DMS 273 (cell line): Measurements from ENCODE around the gene NTM.
"Not testable (repeated sequence)": the region's sequence is repeated elsewhere in the genome, so short reads cannot be mapped to it uniquely, and the experiment has no call there.

Experiments
- DNase-seq: peaks from one replicate; lab custom pipeline; 2025; ENCODE audit not compliant: unreplicated experiment; lab: John Stamatoyannopoulos, UW

Gene NTM

DNA sequence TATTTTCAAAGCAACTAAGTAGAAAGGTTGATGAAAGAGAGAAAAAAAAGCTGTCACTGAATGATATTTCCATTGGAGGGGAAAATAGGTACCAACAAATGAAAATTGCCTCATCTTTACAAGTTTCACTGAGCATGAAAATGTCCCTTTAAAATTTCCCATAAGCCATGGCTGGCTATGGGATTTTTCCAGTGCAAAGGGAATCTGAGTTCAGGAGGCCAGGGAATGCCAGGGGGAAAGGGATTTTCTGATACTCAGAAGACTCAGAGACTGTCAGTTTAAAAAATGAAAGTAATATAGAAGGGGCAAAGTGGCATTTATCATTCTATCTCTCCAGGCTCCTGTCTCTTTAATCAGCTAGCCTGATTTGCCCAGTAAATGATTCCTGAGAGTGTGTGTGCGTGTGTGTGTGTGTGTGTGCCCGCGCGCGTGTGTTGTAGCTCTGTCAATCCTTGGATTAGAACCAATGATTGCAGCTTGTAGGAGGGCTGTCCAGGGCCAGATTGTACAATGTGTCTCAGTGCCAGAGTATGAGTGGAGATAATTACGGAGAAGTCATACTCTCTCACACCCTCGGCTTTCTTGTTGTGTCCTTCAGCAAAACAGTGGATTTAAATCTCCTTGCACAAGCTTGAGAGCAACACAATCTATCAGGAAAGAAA lies at the start of gene NTM:
Gene NTM, plus strand, starts transcription at position 526 of the 662 bp plus-strand sequence.
- DNase-seq = no peak

DNA sequence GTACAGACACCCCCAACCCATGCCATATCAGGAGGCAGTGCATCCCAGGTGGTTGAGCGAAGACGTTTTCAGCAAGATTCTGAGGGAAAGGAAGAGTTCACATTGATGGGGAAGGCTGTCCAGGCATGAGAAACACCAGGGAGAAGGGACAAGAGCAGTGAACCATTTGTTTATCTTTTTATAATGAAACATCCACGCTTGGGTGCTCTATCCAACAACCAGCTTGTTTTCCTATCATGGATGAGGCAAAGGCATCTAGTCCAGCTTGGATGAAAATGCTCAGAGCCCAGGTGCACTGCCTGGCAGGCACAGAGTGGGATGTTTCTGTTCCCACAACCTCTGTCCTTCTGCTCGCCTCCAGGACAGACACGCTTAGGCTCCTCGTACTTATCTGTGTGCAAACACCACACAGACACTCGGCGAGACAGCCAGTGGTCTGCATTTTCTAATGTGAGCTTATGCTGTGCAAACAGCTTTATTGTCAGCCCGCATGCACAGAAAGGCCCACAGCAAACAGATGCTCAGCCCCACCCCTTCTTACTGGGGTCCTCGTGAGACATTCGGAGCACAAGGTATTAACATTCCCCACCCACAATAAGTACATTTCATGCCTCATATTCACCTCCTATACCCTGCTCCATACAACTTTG lies 45.4 kb upstream of the NTM start:
- DNase-seq = no peak

DNA sequence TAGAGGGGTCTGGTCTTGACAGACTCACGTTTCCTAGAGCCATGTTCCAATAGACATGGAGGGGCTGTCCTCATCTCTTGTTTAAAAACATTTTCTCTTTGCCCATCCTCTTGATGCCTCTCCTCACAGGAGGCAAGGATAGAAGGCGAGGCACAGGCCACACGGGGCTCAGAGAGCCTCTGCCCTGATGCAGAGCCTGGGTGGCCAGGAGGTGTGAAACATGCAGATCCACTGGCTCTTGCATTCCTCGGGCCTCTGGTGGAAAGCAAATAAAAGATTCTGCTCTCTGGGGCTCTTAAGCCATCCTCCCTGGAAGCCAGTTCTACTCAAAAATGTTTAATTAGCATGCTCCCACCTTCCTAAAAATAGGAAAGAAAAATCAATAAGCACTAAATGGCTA lies 43.6 kb upstream of the NTM start:
- no peak for DNase-seq

DNA sequence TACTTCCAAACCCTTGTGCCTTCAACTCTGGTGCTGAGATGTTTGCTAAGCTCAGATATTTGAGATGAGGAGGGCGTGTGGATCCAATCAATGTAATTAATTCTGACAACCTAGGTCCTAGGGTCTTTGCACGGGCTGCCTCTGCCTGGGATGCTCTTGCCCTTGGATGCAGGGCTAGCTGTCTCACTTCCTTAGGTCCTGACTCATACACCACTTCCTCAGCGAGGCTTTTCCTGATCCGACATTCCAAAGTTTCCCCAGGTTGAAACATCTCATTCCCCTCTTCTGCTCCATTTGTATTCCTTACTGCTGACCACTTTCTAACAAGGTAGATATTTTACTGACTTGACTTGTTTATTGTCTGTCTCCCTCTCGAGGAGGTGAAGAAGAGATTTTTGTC lies 43.0 kb upstream of the NTM start:
- no peak for DNase-seq

DNA sequence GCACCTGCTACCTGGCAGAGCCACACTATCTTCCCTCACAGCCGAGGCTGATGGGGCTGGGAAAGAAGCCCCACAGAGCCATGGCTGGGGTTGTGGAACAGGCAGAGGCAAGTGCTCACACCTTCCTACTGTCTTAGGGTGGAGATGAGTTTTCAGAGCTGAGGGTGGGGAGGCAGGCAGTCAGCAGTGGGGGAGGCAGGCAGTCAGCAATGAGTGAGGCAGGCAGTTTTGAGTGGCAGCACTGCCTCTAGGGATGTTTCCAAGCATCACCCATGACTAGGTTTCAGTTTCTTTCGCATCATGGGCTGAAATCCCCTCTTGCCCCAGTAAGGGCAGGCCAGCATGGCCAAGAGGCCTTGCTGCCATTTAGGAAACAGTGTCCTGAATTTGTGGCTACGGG lies 41.6 kb upstream of the NTM start:
- no peak for DNase-seq

DNA sequence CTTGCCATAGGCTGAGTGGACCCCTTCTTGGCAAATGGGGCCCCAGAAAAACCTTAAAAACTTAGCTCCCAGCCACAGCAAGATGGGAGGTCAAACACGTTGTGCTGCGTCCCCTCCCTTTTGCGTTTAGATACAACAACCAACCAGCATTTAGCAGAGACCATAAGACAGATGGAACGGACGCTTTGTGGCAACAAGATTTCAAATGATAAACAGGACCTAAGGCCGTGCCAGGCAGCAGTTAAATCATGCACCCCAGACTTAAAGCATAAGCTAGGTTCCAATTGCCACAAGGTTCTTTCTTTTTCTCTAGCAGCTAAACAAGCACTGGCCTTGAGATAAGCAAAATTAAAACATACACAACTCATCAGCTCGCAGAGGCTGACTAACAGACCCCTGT lies 39.4 kb upstream of the NTM start:
- DNase-seq = no peak

DNA sequence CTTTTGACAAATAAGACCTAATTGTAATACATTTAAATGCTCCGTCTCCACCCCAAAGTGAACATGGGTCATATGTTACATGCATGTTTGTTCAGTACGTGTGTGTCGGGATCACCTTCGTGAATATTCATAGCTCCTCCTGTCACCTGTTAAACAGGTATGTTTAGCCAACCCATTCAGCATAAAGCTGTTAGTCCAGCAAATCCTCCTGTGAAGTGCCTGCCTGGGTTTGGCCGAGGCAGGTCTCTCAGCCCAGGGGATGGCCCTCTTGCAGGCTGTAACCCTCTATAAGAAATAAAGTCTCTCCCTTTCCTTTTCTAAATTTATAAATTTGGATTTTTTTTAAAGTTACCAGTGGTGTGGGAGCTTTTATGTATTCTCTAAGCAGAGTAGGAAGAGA lies 38.9 kb upstream of the NTM start:
- no peak for DNase-seq

DNA sequence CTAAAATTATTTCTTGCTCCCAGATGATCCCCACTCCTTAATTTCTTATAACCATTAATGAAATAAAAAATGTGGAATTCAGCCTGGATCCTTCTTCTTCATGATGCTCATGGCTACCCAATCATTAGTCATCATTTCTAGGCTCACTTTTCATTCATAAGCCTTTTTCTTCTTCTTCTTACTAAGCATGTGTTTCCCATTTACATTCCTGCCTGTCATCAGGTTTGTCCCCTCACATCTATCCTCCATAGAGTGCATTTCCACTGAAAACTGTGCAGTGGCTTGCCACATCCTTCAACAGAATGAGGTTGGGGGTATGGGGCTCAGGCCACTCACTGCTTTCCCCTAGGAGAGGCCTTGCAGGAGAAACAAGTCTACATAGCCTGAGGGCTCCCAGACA lies 35.8 kb upstream of the NTM start:
- DNase-seq = no peak

DNA sequence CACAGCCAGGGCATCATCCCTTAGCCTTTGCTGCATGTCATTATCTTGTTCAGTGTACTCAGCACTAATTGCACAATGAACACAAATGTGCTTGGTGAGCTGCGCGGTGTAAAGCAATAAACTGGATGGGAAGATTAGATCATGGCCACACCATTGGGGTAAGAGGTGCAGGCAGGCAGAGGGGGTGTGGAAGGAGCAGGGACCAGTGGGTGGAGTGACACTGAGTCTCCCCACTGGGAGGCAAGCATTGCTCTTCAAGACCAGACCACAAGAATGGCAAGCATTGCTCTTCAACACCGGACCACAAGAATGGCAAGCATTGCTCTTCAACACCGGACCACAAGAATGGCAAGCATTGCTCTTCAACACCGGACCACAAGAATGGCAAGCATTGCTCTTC lies 28.5 kb upstream of the NTM start:
- DNase-seq = not testable (repeated sequence)

DNA sequence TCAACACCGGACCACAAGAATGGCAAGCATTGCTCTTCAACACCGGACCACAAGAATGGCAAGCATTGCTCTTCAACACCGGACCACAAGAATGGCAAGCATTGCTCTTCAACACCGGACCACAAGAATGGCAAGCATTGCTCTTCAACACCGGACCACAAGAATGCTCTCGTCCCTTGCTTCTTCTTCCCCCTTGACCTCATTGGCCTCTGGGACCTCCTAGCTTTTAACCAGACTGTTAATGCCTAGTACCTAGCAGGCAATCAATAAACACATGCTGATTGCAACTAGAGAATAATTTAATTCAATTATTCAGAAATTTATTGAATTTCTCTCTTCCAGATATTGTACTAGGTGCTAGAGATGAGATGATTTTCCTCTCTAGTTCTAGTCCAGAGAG lies 28.0 kb upstream of the NTM start:
- not testable (repeated sequence) for DNase-seq

DNA sequence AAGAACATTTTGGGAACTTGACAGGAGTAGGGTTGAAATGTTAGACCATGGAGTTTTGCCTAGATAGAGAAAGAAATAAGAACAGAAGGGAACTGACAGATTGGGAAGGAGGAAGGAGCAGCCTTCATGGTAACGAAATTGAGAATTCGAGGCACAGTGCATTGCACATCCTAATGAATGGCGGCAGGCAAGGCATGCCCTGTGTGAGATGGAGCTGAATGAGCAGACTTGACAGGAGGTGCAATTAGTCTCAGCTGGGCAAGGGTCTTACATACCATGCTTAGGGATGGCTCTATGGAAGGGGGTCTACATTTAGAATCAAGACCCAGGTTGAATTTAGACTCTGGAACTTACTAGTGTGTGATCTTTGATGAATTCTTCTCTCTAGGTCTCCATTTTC lies 25.0 kb upstream of the NTM start:
- DNase-seq = no peak

DNA sequence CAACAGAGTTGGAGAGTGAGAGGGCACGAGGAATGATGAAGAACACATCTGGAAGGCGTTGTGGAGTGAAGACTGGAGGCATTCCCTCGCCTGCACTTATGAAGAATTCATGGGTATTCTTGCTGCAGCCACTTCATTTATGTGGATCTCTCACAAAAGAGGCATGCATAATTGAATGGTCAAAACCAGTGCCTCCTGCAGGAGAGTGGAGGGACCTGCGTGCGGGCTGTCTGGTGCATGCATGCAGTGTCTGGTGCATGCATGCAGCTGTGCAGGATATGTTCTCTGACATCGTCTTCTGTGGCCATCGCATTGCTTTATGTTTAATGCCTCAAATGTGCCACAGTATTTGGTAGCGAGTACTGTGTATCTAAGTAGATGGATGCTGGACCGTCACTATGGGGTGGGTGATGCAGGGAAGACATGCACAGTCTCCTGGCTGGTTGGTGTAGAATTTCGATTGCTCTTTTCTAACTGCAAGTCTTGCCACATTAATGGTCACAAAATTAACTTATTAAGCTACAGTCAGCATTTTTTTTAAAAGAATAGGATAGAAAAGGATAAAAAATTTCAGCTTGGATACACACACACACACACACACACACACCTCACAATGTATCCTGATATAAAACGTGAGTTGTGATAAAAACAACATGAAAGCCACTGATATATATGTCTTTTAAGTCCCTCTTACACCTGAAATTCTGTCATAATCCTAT lies 20.9 kb upstream of the NTM start:
- DNase-seq = no peak

DNA sequence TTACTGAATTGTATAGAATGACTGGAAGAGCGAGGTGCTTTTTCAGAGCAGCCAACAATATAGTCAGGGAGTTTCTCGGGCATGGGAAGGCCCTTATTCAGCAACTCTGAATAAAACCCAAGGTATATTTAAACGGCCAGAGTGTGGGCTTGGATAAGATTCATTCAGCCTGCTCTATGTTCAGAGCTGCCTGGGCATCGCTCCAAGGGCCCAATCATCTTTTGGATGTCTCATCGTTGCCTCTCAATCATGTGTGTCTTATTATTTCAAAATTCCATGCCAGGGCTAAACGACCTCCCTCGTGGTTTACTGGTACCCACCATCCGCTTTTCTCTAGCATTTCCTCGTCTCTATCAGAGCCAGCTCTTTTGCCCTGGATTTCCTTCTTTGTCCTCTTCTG lies 19.5 kb upstream of the NTM start:
- DNase-seq = no peak

DNA sequence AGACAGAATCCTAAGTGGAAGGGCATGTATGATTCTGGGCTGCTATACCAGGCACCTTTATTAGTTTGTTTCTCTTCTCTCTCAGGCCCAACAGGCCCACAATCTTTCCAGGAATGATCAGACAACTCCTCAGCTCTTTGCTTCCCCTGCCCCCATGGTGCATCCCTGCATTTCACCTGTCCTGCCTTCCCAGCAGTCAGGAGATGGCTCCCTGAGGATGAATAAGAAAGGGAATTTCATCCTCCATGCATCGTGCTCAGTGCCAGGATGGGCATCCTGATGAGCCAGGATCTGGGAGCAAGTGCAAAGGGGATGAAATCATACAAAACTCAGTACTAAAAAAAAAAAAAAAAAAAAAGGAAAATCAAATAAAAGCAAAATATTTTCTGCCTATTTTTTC lies 18.6 kb upstream of the NTM start:
- DNase-seq = no peak

DNA sequence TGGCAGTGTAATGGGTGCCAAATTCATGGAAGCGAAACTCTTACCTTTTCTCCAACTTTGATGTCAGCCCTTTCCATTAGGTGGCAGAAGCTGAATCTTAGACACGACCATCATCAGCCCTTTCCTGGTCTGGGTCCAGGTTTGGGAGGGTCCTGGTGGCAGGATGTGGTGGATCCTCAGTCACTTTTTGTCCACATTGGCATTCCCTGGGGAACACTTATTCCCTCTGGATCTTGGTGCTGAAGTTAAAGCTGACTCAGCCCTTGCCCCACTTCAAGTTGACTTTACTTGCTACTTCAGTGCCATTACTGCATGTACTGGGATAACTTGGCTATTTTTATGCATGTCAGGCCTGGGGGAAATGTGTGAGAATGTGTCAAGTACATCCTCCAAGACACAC lies 16.6 kb upstream of the NTM start:
- DNase-seq = no peak

DNA sequence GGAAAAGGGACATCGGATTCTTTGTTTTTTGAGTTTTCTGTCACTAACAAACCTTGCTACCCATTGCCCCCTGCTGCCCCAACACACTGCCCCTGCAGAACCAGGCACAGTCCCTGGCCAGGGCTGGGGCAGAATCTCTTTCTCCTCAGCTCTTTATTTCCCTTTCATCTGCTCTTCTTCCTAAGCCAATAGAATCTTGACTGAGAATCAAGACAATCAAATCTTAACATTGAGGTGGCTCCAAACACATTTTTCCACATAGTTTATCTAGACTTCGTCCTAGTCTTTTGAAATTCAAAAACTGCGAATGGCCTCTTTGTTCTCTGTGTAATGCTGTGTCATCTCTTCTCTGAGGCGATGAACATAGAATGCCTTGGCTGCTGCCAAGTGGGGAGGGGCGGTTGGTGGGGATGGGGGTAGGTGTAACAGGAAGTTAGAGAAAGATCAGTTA lies 16.1 kb upstream of the NTM start:
- no peak for DNase-seq

DNA sequence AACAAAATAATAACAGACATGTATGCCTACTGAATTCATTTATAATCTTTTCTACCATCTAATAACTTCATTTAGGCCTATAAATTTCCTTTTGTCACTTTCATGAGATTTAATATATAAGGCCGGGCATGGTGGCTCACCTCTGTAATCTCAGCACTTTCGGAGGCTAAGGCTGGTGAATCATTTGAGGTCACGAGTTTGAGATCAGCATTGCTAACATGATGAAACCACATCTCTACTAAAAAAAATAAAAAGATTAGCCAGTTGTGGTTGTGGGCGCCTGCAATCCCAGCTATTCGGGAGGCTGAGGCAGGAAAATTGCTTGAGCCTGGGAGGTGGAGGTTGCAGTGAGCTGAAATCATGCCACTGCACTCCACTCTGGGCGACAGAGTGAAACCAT lies 14.2 kb upstream of the NTM start:
- DNase-seq = no peak

DNA sequence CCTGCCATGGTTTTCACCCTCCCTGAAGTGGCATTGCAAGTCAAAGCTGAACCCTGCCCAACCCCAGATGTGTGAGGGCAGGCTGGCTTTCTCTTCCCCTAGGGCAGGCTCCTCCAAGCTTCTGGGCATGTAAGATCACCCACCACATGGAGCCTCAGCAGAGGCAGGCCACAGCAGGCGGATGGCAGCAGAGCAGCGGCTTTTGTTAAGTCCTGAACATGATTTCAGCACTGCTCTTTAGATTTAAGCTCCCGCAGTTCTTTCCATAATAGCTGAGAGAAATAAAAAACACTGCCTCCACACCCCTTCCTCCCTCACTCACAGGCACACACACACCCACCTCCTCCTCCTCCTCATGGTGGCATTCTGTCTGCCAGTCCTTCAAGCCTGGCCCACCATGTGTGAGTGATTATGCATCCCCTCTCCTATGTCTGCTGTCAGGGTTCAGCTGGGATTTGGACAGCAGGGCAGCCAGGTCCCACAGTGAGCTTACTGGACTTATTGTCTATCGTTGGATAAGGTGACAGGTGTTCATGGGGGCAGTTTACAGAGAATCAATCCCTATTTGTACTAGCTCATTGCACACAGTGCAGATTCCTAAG lies 5.0 kb upstream of the NTM start:
- no peak for DNase-seq

DNA sequence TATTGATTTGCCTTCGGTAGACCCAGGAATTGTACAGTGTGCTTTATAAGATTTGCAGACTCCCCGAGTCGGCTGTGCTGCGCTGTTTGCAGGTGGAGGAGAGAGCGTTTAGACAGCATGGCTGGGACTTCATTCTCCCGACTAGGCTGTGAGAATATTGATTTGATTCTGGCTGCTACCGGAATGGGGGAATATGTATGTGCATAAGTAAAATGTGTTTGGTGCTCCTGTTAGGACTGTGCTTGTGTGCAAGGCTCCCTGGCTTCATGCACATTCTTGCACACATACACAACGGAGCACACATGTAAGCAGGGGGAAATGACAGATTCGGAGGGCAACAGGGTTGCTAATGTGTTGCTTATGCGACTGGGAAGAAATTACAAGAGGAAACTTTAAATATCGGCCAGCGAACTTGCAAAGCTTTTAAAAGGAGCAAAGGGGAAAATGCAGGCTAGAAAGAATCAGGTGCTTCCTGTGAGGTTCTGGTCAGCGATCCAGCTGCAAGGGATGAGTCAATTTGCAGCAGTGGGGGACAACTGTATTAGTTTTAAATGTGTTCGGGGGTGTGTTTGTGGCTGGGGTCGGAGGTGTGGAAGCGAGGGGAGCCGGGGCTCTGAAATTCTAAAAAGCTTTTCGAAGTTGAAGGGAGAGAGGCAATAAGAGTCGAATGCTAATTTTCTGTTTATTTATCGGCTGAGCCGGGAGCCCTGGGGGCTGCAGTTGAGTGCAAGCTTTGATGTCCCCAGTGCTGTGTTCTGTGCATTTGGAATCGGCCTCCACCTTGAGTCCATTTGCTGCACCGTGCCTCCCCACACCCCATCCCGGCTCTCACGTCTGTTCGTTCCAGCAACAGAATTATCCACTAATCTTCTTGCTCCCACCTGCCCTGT lies 731 bp downstream of the NTM start:
- no peak for DNase-seq

DNA sequence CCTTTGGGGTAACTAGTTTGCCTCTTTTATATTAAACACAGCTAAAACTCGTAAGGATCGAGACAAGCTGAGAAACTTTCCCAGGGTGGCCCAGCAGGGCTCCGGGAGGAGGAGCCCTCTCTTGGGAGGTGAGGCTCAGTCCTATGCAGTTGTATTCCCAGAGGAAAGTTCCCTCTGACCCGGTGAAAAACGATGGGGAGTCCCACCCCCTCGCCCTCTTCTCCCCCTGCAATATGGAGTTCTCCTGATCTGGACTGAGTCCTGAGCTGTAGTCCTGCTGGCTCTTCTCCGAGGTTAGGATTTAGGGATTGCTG lies 1.3 kb downstream of the NTM start:
- no peak for DNase-seq
